ENCODE data around the gene OMA1. TPM values are rescaled to one million over a fixed set of nuclear protein-coding genes. Genes with fewer than 3 reads are reported as not detected.

The OMA1 gene
- polyA plus RNA-seq, 1 donor from 2014 or later, result 11.0 TPM

DNA sequence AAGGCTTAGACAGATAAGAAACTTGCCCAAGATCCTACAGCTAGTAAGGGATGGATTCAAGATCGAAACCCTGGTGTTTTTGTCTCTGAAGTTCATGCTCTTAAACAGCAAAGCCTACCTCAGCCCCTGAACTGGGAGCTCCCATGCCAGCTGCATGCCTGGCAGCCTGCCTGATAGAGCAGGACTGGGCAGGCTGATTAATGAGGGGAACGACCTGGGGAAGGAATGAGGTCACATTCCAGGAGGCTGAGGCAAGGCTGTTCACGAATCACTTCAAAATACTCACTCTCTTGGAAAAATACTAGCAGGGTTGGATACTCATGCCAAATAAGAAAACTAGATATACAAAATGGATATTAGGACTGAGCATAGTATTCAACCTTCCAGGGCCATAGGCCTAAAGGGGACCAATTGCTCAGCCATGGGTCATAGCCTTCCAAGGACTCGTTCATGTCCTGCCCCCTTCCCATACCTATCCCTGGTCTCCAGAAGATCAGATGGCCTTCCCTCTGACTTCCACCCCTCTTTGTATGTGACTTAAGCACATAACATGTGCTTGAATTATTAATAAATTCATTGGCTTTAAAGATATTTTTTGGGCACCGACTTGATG is 46.1 kb upstream of the OMA1 start:
- Histone ChIP-seq H4K20me1 (ENCODE audit: insufficient read depth) (no peaks in the 10 kb centered on the region), H3K4me3 (ENCODE audit: low read length) (no peak overlapping the region), H3K9me2 (ENCODE audit: insufficient read depth, low read length) (no peaks in the 10 kb centered on the region), H3K9ac (ENCODE audit: low read length) (no peak overlapping the region), H3F3A (ENCODE audit: insufficient read depth, low read length, poor library complexity, severe bottlenecking) (no peaks in the 10 kb centered on the region), H3K27me3 (ENCODE audit: insufficient read depth, low read depth, low read length) (no peaks in the 10 kb centered on the region), H2AFZ (ENCODE audit: low read depth, low read length) (no peak overlapping the region), H3K4me2 (ENCODE audit: low read length) (no peak overlapping the region), H3K9me3 (ENCODE audit: low read length) (no peaks in the 10 kb centered on the region), H3K27ac (ENCODE audit: low read length) (no peak overlapping the region), H3K36me3 (ENCODE audit: insufficient read depth, low read length) (no peaks in the 10 kb centered on the region), H3K79me2 (replicated peaks; ENCODE audit: insufficient read depth, low read length) (no peaks in the 10 kb centered on the region)
- TF ChIP-seq TAF1 (IDR thresholded peaks at IDR 0.05; ENCODE audit: low read depth), result no peak
- TF ChIP-seq, protein P1, sequence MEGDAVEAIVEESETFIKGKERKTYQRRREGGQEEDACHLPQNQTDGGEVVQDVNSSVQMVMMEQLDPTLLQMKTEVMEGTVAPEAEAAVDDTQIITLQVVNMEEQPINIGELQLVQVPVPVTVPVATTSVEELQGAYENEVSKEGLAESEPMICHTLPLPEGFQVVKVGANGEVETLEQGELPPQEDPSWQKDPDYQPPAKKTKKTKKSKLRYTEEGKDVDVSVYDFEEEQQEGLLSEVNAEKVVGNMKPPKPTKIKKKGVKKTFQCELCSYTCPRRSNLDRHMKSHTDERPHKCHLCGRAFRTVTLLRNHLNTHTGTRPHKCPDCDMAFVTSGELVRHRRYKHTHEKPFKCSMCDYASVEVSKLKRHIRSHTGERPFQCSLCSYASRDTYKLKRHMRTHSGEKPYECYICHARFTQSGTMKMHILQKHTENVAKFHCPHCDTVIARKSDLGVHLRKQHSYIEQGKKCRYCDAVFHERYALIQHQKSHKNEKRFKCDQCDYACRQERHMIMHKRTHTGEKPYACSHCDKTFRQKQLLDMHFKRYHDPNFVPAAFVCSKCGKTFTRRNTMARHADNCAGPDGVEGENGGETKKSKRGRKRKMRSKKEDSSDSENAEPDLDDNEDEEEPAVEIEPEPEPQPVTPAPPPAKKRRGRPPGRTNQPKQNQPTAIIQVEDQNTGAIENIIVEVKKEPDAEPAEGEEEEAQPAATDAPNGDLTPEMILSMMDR (IDR thresholded peaks at IDR 0.05; ENCODE audit: poor library complexity, severe bottlenecking), result no peak
- no peak for TF ChIP-seq EZH2 (IDR thresholded peaks at IDR 0.05; ENCODE audit: borderline replicate concordance, insufficient read depth, low read length, poor library complexity, severe bottlenecking)
- TF ChIP-seq RAD21 (conservative IDR thresholded peaks at IDR 0.05), result no peak
- no peak for TF ChIP-seq POLR2AphosphoS5 (IDR thresholded peaks at IDR 0.05)
- TF ChIP-seq, protein P2, sequence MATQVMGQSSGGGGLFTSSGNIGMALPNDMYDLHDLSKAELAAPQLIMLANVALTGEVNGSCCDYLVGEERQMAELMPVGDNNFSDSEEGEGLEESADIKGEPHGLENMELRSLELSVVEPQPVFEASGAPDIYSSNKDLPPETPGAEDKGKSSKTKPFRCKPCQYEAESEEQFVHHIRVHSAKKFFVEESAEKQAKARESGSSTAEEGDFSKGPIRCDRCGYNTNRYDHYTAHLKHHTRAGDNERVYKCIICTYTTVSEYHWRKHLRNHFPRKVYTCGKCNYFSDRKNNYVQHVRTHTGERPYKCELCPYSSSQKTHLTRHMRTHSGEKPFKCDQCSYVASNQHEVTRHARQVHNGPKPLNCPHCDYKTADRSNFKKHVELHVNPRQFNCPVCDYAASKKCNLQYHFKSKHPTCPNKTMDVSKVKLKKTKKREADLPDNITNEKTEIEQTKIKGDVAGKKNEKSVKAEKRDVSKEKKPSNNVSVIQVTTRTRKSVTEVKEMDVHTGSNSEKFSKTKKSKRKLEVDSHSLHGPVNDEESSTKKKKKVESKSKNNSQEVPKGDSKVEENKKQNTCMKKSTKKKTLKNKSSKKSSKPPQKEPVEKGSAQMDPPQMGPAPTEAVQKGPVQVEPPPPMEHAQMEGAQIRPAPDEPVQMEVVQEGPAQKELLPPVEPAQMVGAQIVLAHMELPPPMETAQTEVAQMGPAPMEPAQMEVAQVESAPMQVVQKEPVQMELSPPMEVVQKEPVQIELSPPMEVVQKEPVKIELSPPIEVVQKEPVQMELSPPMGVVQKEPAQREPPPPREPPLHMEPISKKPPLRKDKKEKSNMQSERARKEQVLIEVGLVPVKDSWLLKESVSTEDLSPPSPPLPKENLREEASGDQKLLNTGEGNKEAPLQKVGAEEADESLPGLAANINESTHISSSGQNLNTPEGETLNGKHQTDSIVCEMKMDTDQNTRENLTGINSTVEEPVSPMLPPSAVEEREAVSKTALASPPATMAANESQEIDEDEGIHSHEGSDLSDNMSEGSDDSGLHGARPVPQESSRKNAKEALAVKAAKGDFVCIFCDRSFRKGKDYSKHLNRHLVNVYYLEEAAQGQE (IDR thresholded peaks at IDR 0.05; ENCODE audit: borderline replicate concordance), result no peak
- no peak for TF ChIP-seq MXI1 (conservative IDR thresholded peaks at IDR 0.05; ENCODE audit: poor library complexity, severe bottlenecking)
- no peak for TF ChIP-seq EP300 (conservative IDR thresholded peaks at IDR 0.05; ENCODE audit: poor library complexity, severe bottlenecking)

DNA sequence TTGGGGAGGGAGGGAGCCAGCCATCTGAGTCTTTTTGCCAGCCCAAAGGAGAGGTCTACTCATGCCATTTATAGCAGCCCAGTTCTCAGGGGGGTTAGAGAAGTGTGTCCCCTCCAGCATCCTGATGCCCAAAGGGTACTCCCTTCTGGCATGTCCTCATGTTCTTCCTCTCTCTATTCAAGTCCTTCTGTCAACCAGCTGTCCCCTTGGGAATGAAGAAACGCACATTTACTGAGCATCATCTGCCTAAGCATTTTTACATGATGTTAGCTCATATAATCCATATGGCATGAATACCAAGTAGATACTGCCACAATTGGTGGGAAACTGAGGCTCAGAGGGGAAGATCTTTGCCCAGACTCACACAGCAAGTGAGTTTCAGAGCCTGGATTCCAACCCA is 45.3 kb upstream of the OMA1 start:
- no peak for TF ChIP-seq TAF1 (IDR thresholded peaks at IDR 0.05; ENCODE audit: low read depth)
- TF ChIP-seq SMC3 (conservative IDR thresholded peaks at IDR 0.05; ENCODE audit: poor library complexity), result no peak
- TF ChIP-seq, protein P1 (IDR thresholded peaks at IDR 0.05; ENCODE audit: poor library complexity, severe bottlenecking), result no peak
- no peak for TF ChIP-seq RAD21 (conservative IDR thresholded peaks at IDR 0.05)
- TF ChIP-seq EP300 (conservative IDR thresholded peaks at IDR 0.05; ENCODE audit: poor library complexity, severe bottlenecking), result no peak
- Histone ChIP-seq H3K9ac (ENCODE audit: low read length) (no peak overlapping the region), H2AFZ (ENCODE audit: low read depth, low read length) (no peak overlapping the region), H3K36me3 (ENCODE audit: insufficient read depth, low read length) (no peaks in the 10 kb centered on the region), H3K27me3 (ENCODE audit: insufficient read depth, low read depth, low read length) (no peaks in the 10 kb centered on the region), H3K9me3 (ENCODE audit: low read length) (no peaks in the 10 kb centered on the region), H3F3A (ENCODE audit: insufficient read depth, low read length, poor library complexity, severe bottlenecking) (no peaks in the 10 kb centered on the region), H3K9me2 (ENCODE audit: insufficient read depth, low read length) (no peaks in the 10 kb centered on the region), H4K20me1 (ENCODE audit: insufficient read depth) (no peaks in the 10 kb centered on the region), H3K4me2 (ENCODE audit: low read length) (no peak overlapping the region), H3K27ac (ENCODE audit: low read length) (no peak overlapping the region), H3K79me2 (replicated peaks; ENCODE audit: insufficient read depth, low read length) (no peaks in the 10 kb centered on the region), H3K4me3 (ENCODE audit: low read length) (no peak overlapping the region)

Measured in neural cell (in vitro differentiated cells).